ENCODE measurements around the gene L1CAM. TPM values are rescaled to one million over a fixed set of nuclear protein-coding genes. Genes with fewer than 3 reads are reported as not detected.
A peak's percentile ranks its signal among the peaks of the same experiment; 100 is the strongest.

Gene L1CAM
- total and polyA plus RNA-seq, 9 of the 15 experiments (the other 6 are each of a cell fraction or from before 2014, with no cell fraction given), result 0.09 to 0.86 (median 0.26) TPM; not detected in 3

DNA sequence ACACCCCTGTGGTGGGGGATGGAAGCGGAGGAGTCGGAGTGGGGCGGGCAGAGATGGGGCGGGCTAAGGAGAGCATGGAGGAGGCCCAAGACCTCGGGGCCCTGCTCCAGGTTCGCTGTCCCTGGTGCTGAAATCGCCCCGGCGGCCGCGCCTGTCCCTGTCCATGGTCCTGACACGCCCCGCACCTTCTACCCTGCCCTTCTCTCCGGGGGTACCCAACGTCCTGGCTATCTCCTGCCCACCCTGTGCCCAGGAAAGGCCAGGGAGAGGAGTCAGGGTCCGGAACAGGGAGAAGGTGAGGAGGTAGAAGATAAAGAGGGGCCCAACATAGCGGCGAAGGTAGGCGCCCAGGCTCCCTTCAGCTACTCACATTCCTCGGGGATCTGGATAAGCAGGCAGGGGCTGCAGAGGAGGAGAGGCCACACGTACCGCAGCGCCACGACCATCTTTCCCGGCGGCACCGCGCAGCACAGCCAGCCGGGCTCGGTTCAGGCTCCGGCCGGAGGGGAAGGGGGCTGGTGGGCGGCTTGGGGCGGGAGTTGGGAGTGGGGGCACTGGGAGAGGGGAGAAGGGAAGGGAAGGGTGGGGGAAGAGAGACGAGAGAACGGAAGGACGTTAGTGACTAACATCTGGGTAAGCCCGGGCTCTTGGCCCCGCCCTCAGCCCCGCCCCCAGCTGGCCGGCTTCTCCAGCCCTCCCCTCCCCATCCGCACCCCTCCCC lies 10.4 kb downstream of the L1CAM start (continued):
- TF ChIP-seq CHD1 (IDR thresholded peaks at IDR 0.05; ENCODE audit: low read length), result no peak
- TF ChIP-seq ZNF551 (CRISPR knock-in tag; IDR thresholded peaks at IDR 0.05), result no peak
- TF ChIP-seq SLC30A9 (CRISPR knock-in tag; IDR thresholded peaks at IDR 0.05), result no peak
- no peak for TF ChIP-seq ESRRA (IDR thresholded peaks at IDR 0.05; ENCODE audit: borderline replicate concordance, low read depth)
- peak; percentile 99 for TF ChIP-seq NR1H2 (CRISPR knock-in tag; IDR thresholded peaks at IDR 0.05)
- no peak for TF ChIP-seq HLTF (IDR thresholded peaks at IDR 0.05)
- no peak for TF ChIP-seq ZBTB8A (IDR thresholded peaks at IDR 0.05; ENCODE audit: partially characterized antibody)
- TF ChIP-seq NFIX (CRISPR knock-in tag; IDR thresholded peaks at IDR 0.05; ENCODE audit: low read depth), result no peak
- no peak for TF ChIP-seq JUN (IDR thresholded peaks at IDR 0.05; ENCODE audit: borderline replicate concordance, low read depth, low read length)
- peak; percentile 99 for TF ChIP-seq JUN (CRISPR knock-in tag; IDR thresholded peaks at IDR 0.05; ENCODE audit: borderline replicate concordance)

GRCh38 chrX:153874366-153875125 lies 11.4 kb downstream of the L1CAM start:
- in situ Hi-C loops (cut with MboI), result no loop called here
- TF ChIP-seq BHLHE40 (IDR thresholded peaks at IDR 0.05; ENCODE audit: low read length) (no peak), ZNF239 (CRISPR knock-in tag; IDR thresholded peaks at IDR 0.05) (no peak), STAG1 (CRISPR knock-in tag; IDR thresholded peaks at IDR 0.05; ENCODE audit: borderline replicate concordance) (no peak), SAFB (IDR thresholded peaks at IDR 0.05; ENCODE audit: borderline replicate concordance, low read depth, low read length) (no peak)
- TF ChIP-seq, protein P1, sequence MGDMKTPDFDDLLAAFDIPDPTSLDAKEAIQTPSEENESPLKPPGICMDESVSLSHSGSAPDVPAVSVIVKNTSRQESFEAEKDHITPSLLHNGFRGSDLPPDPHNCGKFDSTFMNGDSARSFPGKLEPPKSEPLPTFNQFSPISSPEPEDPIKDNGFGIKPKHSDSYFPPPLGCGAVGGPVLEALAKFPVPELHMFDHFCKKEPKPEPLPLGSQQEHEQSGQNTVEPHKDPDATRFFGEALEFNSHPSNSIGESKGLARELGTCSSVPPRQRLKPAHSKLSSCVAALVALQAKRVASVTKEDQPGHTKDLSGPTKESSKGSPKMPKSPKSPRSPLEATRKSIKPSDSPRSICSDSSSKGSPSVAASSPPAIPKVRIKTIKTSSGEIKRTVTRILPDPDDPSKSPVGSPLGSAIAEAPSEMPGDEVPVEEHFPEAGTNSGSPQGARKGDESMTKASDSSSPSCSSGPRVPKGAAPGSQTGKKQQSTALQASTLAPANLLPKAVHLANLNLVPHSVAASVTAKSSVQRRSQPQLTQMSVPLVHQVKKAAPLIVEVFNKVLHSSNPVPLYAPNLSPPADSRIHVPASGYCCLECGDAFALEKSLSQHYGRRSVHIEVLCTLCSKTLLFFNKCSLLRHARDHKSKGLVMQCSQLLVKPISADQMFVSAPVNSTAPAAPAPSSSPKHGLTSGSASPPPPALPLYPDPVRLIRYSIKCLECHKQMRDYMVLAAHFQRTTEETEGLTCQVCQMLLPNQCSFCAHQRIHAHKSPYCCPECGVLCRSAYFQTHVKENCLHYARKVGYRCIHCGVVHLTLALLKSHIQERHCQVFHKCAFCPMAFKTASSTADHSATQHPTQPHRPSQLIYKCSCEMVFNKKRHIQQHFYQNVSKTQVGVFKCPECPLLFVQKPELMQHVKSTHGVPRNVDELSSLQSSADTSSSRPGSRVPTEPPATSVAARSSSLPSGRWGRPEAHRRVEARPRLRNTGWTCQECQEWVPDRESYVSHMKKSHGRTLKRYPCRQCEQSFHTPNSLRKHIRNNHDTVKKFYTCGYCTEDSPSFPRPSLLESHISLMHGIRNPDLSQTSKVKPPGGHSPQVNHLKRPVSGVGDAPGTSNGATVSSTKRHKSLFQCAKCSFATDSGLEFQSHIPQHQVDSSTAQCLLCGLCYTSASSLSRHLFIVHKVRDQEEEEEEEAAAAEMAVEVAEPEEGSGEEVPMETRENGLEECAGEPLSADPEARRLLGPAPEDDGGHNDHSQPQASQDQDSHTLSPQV (IDR thresholded peaks at IDR 0.05), result no peak
- 10% methylated on average over 12 of the region's 13 CpGs for WGBS (ENCODE audit: insufficient coverage, low coverage, missing lambda C conversion rate)
- H3K79me2 ChIP-seq (ENCODE audit: control insufficient read depth, insufficient read depth, low read length), result no peaks in the 10 kb centered on the region
- ATAC-seq (no peak), DNase-seq (ENCODE audit: extremely low read depth in 1 of 4, low spot score in 3 of 4) (no peak), FAIRE-seq (no peak)
- H3K4me1 ChIP-seq (replicated peaks in 1 of 2; ENCODE audit: control insufficient read depth in 2 of 2, insufficient read depth in 2 of 2, low read length in 2 of 2), result peaks cover 0 to 24% of the 10 kb centered on the region in 2 experiments; a peak in 2 of 5 replicates
- no peak overlapping the region for H3K9ac ChIP-seq (ENCODE audit: insufficient read depth in 1 of 2, low read depth in 2 of 2, low read length in 2 of 2)
- no peaks in the 10 kb centered on the region for H3K36me3 ChIP-seq (ENCODE audit: control insufficient read depth, insufficient read depth, low read length)
- no peak overlapping the region for H3K4me2 ChIP-seq (ENCODE audit: insufficient read depth, low read length)
- ChIA-PET POLR2A (no interaction called here), CTCF (ENCODE audit: low intra/inter-chr PET ratio) (no interaction called here)
- intact Hi-C loops (cut with micrococcal nuclease), result no loop called here
- H3K9me3 ChIP-seq (replicated peaks; ENCODE audit: control insufficient read depth, insufficient read depth, low read depth, low read length), result no peaks in the 10 kb centered on the region
- no peaks in the 10 kb centered on the region for H3K9me1 ChIP-seq (ENCODE audit: control insufficient read depth, insufficient read depth, low read length)
- no TSS peak for BruUV-seq (replicated peaks)
- peaks cover 0 to 50% of the 10 kb centered on the region in 2 experiments; a peak in 2 of 5 replicates for H3K27me3 ChIP-seq (ENCODE audit: control insufficient read depth in 2 of 2, insufficient read depth in 2 of 2, low read length in 2 of 2)
- no peak overlapping the region for H2AFZ ChIP-seq (ENCODE audit: low read depth, low read length)
- H3K4me3 ChIP-seq, result no peak overlapping the region
- 0 out of 2 replicates have a peak, but pooled peaks cover 12% of the 10 kb centered on the region for H4K20me1 ChIP-seq (replicated peaks; ENCODE audit: control insufficient read depth, insufficient read depth, low read length)
- H3K27ac ChIP-seq (ENCODE audit: extremely low read depth, low read depth, low read length), result no peak overlapping the region

Data from K562 (cell line).